ENCODE data around the gene TAS1R1.

The TAS1R1 gene

DNA sequence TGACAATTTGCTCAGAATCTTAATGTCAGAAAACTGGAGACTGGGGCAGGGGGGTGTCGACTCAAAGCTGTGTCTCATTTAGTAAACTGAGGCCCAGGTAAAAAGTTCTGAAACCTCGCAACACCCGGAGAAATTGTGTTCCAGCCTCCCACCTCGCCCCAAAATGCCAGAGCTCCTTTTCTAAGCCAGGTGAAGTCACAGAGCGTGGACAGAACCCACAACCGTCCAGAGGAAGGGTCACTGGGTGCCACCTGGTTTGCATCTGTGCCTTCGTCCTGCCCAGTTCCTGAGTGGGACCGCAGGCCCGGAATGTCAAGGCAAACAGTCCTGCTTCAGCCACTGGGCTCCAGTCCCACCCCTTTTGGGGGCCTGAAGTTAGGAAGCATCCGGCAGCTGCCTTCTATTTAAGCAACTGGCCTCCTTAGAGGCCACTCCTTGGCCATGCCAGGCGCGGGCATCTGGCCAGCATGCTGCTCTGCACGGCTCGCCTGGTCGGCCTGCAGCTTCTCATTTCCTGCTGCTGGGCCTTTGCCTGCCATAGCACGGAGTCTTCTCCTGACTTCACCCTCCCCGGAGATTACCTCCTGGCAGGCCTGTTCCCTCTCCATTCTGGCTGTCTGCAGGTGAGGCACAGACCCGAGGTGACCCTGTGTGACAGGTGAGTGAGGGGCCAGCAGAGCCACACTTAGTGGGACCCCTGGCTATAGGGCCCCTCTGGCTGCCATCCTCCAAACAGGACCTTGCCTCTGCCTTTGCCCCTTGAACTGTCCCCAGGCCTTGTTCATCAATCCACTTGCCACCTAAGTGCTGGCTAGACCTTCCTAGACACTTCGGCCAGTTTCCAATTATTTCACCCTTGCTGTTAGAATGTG lies at the start of gene TAS1R1:
TSS of gene TAS1R1 (plus strand) at position 401 of the 872 bp plus-strand sequence. CDS start at position 468, 67 bp downstream.
- no peak for DNase-seq

- DNase-seq = no peak
These were observed 49.5 kb upstream of the TAS1R1 start for GRCh38 chr1:6505367-6506209.

DNA sequence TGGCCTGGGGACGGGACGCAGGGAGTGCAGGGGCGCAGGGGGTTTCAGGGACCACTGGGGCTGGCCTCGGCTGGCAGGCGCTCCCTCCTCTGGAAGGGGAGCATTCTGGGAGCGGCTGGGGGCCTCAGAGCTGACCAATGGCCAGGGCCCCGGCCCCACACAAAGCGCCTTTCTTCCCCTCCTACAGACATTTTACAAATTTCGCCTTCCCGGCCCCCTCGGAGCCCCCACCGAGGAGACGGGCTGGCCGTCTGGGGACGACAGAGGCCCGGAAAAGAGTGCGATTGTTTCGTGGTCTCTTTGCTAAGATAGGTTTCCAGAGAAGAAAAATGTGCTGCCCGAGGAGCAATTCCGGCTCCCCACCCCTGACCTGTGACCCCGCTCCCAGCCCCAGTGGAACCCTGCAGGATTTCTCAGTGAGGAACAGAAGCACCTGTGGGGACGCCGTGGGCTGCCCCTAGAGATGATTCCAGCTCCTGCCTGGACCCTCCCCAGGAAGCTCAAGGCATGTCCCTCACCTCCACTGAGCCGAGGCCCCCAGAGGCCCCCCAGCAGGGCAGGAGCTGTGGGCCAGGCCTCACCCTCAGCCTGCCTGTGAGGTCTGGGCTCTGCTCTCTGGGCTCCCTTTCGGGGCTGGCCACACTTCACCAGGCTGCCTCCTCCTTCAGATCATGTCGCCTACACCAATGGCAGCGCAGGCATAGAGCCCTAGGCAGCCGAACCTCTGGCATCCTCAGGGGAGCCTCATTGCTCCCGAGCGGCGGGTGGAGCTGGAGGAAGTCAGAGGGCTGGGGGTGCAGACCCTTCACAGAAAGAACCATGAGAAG lies 48.7 kb upstream of the TAS1R1 start:
- no peak for DNase-seq

DNA sequence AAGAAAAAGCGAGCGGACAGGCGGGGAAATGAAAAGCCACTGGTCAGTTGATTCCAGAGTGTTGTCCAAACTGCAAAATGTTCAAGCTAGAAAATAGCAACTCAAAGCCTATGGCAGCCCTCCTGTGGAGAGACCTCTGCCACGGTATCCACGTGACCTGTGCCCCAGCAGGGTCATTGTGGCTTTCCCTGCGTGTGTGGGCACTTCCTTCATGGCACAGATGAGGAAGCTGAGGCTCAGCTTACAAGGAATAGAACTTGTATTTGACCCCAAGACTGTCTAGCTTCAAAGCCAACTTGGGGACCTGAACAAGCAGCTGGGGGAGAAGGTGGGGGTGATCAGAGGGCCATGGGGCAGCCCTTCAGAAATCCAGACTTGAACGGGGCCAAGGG lies 48.1 kb upstream of the TAS1R1 start:
- no peak for DNase-seq

DNA sequence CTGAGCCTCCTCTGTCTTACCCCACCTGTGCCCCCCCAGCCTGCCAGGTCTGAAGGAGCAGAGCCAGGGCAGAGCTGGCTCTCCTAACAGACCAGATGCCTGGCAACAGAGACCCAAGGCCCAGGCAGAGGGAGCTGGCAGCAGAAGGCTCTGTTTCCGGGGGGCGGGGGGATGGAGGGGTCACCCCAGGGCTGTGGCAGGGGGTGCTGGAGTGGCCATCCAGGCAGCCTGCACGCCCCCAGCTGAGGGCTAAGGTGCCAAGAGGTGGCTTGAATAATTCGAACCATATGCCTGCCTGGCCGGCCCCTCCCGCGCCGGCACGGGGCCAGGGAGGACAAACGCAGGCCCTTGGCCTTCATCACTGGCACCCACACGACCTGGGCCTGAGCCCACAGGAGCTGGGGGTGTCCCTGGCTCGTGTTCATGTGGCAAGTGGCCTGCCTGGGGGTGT lies 47.6 kb upstream of the TAS1R1 start:
- no peak for DNase-seq

DNA sequence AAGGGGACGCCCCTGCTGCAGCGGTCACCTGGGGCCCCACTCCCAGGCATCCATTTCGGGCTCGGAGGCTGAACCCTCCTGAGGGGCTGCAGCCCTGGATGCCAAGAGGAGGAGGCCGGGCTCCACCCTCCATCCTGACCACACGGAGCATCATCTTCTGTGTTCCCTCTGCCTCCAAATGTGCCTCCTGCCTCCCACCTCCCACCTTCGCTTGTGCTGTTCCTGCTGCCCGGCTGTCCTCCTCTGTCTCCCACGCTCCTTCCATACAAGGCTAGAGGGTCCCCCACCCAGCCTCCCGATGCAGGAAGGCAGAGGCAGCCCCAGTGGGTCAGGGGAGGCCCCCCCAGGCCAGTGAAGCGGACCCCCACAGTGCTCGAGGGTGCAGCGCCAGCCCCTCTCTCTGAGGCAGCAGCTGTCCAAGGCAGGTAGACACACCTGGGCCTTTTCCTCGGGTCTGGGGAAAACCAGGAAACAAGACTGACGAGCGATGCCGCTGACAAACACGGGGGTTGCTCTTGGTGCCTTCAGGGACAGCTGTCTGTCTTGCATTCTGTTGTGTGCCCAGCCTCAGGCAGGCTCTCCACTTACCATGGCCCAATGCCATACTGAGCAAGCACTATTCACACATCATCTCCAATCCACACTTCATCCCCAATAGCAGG lies 46.8 kb upstream of the TAS1R1 start:
- DNase-seq = no peak

GRCh38 chr1:6508816-6509189 lies 46.3 kb upstream of the TAS1R1 start:
- DNase-seq = no peak

- DNase-seq = no peak
These were observed 45.7 kb upstream of the TAS1R1 start for GRCh38 chr1:6509220-6509918.

DNA sequence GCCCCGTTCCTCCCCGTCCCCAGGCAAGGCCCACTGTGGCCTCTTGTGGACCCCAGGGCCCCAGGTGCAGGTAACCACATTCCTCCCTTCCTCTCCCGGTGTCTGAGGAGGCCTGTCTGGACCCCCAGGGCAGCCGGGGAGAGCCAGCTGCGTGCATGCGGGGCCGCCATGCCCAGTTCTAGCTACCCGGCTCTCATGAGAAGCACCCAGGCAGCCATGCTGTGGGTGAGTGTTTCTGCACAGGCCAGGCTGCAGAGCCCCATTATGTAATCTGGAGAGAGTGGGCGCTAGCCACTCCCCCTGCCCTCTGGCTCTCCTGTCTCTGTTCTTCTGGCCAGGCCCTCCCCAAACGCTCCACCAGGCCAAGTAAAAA lies 45.2 kb upstream of the TAS1R1 start:
- DNase-seq = no peak

DNA sequence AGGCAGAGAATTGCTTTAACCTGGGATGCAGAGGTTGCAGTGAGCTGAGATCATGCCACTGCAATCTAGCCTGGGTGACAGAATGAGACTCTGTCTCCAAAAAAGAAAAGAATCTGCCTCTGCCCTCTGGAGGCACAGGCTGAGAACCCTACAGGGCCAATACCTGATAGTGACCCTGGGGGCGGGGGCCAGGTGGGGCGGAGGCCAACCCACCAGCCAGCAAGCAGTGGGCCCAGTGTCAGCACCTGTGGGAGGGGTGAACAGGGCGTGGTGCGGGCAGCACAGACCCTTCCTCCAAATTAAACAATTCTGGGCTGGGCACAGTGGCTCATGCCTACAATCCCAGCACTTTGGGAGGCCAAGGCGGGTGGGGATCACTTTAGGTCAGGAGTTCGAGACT lies 44.6 kb upstream of the TAS1R1 start:
- no peak for DNase-seq

- DNase-seq = no peak
These were observed 44.1 kb upstream of the TAS1R1 start for GRCh38 chr1:6511056-6511455.

DNA sequence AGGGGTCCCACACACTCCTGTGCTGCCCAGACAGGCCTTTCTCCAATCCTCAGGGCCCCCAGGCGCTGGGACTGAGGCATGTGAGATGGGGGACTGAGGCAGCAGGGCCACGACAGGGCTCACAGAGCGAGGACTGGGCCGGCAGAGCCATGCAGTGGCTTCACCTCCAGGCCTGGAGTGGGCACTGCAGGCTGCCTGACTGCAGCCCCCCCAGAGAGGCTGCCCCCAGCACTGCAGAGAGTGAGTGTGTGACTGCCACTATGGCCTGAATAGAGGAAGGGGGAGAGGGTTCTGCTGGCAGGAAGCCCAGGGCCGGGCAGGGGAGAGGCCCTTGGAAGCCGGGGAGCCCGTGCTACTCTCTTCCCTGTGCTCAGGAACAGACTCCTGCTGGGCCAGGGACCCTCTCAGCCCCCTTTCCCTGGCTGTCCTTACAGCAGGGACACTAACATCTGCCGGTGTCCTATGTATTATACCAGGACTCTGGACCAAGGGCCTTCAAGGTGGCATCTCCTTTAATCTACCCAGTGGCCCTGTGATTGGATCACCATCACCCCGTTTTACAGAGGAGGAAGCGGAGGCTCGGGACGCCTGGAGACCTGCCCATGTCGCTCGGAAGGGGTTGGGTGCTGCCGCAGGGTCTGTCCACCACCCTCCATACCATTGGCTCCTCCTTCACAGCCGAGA lies 43.4 kb upstream of the TAS1R1 start:
- DNase-seq = no peak

GRCh38 chr1:6512245-6512907 lies 42.7 kb upstream of the TAS1R1 start:
- no peak for DNase-seq

- DNase-seq = no peak
These were observed 42.2 kb upstream of the TAS1R1 start for GRCh38 chr1:6512908-6513280.

DNA sequence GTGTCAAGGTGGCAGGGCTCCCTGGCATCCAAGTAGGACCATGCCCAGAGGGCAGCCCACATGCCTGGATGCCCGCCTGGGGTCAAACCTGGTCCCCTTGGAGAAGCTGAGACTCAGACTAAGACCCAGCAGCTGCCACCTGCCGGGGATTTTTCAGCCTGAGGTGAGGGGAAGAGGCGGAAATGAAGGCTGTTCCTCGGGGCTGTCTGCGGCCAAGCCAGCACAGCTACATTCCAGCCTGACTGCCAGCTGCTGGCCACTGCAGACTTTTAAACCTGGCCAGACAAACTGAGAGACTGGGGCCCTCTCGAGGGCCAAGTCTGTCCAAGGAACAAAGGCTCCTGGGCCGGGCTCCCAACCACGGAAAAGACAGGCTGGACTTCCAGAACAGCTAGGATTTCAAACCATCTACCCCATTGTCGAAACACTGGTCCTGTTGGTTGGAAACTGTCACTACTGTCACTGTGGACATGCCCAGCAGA lies 41.7 kb upstream of the TAS1R1 start:
- no peak for DNase-seq

GRCh38 chr1:6515771-6516170 lies 39.3 kb upstream of the TAS1R1 start:
- DNase-seq = no peak

GRCh38 chr1:6517435-6517851 lies 37.7 kb upstream of the TAS1R1 start:
- DNase-seq = no peak

- DNase-seq = no peak
These were observed 35.6 kb upstream of the TAS1R1 start for GRCh38 chr1:6519491-6519934.

GRCh38 chr1:6519935-6520671 lies 35.0 kb upstream of the TAS1R1 start:
- no peak for DNase-seq

GRCh38 chr1:6521536-6521935 lies 33.6 kb upstream of the TAS1R1 start:
- no peak for DNase-seq

Measured in CD4-positive, alpha-beta T cell treated with Interleukin-4 for 1 hour (primary cell).